Colonic mucosa (tissue), 2 donors: ENCODE data around the gene RAPGEFL1. TPM values are rescaled to one million over a fixed set of nuclear protein-coding genes. Genes with fewer than 3 reads are reported as not detected.

Source experiments
- microRNA-seq: library from miRNA; unstranded; fragments of <30 nt; microRNA quantifications from one replicate; pipeline ENCODE4, GENCODE V29; 2019
- total RNA-seq, 2 donors: library from RNA; stranded (reverse); fragmentation: NEBNext Ultra II Directional in 1 of 2; extraction: Animal tissue kit (Norgen Biotek cat#: 25700) in 1 of 2; gene quantifications; one replicate each; pipeline ENCODE4 v1.2.1, GENCODE V29; 2021
- donor health status: DM: no; HTN: no; CAD: no.
- donor health status: DM: no; HTN: no; CAD: no.

The RAPGEFL1 gene
- total RNA-seq, 2 donors from 2014 or later: 98.2 to 108 TPM

Small RNAs within 50 kb of the gene (microRNA-seq; reads per million reads assigned to microRNA genes)
- 2.2 reads per million for gene MIR6866
- not detected for gene MIR6867

Other genes with a start within 250 kb of the RAPGEFL1 start
- 10 to 100 TPM; 57.2 to 69.3 TPM for gene ORMDL3, start 249.9 kb upstream of the RAPGEFL1 start, total RNA-seq
- not detected for gene LRRC3C, start 249.7 kb upstream of the RAPGEFL1 start, total RNA-seq
- gene GSDMA, start 214.5 kb upstream of the RAPGEFL1 start, total RNA-seq: under 1 TPM; 0.17 to 0.90 TPM
- gene PSMD3, start 196.7 kb upstream of the RAPGEFL1 start, total RNA-seq: 100 to 1,000 TPM; 106 to 152 TPM
- under 1 TPM in 1 of 2 donors, not detected in 1; 0.37 TPM for gene CSF3, start 162.0 kb upstream of the RAPGEFL1 start, total RNA-seq
- 100 to 1,000 TPM in 1 of 2 donors, 10 to 100 TPM in 1; 80.1 to 111 TPM for gene MED24, start 123.1 kb upstream of the RAPGEFL1 start, total RNA-seq
- gene THRA, start 114.5 kb upstream of the RAPGEFL1 start, total RNA-seq: 10 to 100 TPM; 40.3 to 44.5 TPM
- gene NR1D1, start 76.9 kb upstream of the RAPGEFL1 start, total RNA-seq: 10 to 100 TPM in 1 of 2 donors, 1 to 10 TPM in 1; 4.8 to 18.8 TPM
- gene MSL1, start 55.5 kb upstream of the RAPGEFL1 start, total RNA-seq: 10 to 100 TPM; 77.0 to 81.0 TPM
- 10 to 100 TPM; 53.8 to 55.3 TPM for gene CASC3, start 36.9 kb upstream of the RAPGEFL1 start, total RNA-seq
- 10 to 100 TPM; 34.5 to 42.0 TPM for gene WIPF2, start 41.8 kb downstream of the RAPGEFL1 start, total RNA-seq
- gene CDC6, start 110.4 kb downstream of the RAPGEFL1 start, total RNA-seq: 10 to 100 TPM in 1 of 2 donors, 1 to 10 TPM in 1; 8.5 to 40.8 TPM
- 10 to 100 TPM; 25.6 to 46.7 TPM for gene RARA, start 131.7 kb downstream of the RAPGEFL1 start, total RNA-seq
- gene GJD3, start 187.3 kb downstream of the RAPGEFL1 start, total RNA-seq: under 1 TPM; 0.40 to 0.85 TPM
- 100 to 1,000 TPM in 1 of 2 donors, 10 to 100 TPM in 1; 46.2 to 124 TPM for gene TOP2A, start 240.4 kb downstream of the RAPGEFL1 start, total RNA-seq